ENCODE results near the gene MARS1.
"Not testable (repeated sequence)": the region's sequence is repeated elsewhere in the genome, so short reads cannot be mapped to it uniquely, and the experiment has no call there.

DNA sequence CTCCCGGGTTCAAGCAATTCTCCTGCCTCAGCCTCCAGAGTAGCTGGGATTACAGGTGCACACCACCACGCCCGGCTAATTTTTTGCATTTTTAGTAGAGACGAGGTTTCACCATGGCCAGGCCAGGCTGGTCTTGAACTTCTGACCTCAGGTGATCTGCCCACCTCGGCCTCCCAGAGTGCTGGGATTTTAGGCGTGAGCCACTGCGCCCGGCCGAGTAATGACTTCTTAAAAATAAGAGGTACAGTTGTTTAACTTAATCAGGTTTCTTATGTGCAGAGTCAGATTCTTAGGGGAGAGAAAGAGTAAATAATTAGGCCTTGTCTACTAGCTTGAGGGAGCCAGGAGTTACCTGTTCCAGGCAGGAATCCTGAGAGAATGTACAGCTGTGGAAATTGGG lies 26.4 kb downstream of the MARS1 start:
- TF ChIP-seq, protein P1, sequence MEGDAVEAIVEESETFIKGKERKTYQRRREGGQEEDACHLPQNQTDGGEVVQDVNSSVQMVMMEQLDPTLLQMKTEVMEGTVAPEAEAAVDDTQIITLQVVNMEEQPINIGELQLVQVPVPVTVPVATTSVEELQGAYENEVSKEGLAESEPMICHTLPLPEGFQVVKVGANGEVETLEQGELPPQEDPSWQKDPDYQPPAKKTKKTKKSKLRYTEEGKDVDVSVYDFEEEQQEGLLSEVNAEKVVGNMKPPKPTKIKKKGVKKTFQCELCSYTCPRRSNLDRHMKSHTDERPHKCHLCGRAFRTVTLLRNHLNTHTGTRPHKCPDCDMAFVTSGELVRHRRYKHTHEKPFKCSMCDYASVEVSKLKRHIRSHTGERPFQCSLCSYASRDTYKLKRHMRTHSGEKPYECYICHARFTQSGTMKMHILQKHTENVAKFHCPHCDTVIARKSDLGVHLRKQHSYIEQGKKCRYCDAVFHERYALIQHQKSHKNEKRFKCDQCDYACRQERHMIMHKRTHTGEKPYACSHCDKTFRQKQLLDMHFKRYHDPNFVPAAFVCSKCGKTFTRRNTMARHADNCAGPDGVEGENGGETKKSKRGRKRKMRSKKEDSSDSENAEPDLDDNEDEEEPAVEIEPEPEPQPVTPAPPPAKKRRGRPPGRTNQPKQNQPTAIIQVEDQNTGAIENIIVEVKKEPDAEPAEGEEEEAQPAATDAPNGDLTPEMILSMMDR (IDR thresholded peaks at IDR 0.05; ENCODE audit: low read depth, low read length), result not testable (repeated sequence)
- not testable (repeated sequence) for TF ChIP-seq EZH2phosphoT487 (IDR thresholded peaks at IDR 0.05; ENCODE audit: low read depth)

Measured in OCI-LY3 (cell line).